ENCODE measurements around the gene MNX1.

The MNX1 gene

GRCh38 chr7:156985101-156985992 is 25.1 kb downstream of the MNX1 start:
- Histone ChIP-seq H3K9ac (ENCODE audit: low read length) (no peak overlapping the region), H3K27ac (ENCODE audit: low read depth, low read length) (no peak overlapping the region), H3K27me3 (ENCODE audit: control insufficient read depth, insufficient read depth, low read length) (no peaks in the 10 kb centered on the region)

GRCh38 chr7:156984174-156984891 is 26.1 kb downstream of the MNX1 start:
- H3K27me3 ChIP-seq (ENCODE audit: control insufficient read depth, insufficient read depth, low read length): no peaks in the 10 kb centered on the region
- H3K4me3 ChIP-seq (ENCODE audit: low read length): peak overlapping the region; percentile 42
- H3K4me1 ChIP-seq (ENCODE audit: control insufficient read depth, insufficient read depth, low read length): no peaks in the 10 kb centered on the region
- no peak overlapping the region for H3K27ac ChIP-seq (ENCODE audit: low read depth, low read length)
- no peaks in the 10 kb centered on the region for H3K36me3 ChIP-seq (ENCODE audit: control insufficient read depth, insufficient read depth, low read length)
- H3K9ac ChIP-seq (ENCODE audit: low read length): no peak overlapping the region

More at GRCh38 chr7:156985101-156985992, 25.1 kb downstream of the MNX1 start:
- no peaks in the 10 kb centered on the region for H3K4me1 ChIP-seq (ENCODE audit: control insufficient read depth, insufficient read depth, low read length)
- no peaks in the 10 kb centered on the region for H3K36me3 ChIP-seq (ENCODE audit: control insufficient read depth, insufficient read depth, low read length)
- no peak overlapping the region for H3K4me3 ChIP-seq (ENCODE audit: low read length)

DNA sequence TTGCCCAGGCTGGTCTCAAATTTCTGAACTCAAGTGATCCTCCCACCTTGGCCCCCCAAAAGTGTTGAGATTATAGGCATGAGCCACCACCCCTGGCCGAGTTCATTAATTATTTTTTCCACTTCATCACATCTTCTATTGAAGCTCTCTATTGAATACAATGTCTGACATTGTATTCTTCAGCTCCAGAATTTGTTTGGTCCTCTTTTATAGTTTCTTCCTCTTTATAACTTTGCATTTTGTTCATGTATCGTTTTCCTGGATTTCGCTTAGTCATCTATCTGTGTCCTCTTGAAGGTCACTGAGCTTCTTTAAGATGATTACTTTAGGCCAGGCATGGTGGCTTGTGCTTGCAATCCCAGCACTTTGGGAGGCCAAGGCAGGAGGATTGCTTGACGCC is 30.8 kb downstream of the MNX1 start:
- no peaks in the 10 kb centered on the region for H3K36me3 ChIP-seq (ENCODE audit: control insufficient read depth, insufficient read depth, low read length)

DNA sequence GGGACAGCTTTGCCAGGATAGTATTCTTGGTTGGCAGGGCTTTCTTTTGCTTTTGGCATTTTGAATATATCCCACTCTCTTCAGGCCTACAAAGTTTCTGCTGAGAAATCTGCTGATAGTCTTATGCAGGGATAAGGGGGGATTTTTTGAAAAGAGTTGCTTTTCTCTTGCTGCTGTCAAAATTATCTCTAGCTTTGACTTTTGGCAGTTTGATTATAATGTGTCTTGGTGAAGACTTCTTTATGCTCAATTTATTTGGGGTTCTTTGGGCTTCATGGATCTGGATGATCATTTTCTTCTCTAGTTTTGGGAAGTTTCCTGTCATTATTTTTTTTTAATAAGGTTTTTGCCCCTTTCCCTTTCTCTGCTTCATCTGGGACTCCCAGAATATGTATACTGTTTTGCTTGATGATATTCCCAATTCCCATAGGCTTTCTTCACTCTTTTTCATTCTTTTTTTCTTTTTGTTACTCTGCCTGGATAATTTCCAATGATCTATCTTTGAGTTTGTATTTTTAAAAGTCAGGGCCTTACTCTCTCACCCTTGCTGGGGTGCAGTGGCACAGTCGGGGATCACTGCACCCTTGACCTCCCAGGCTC is 31.4 kb downstream of the MNX1 start:
- Histone ChIP-seq H3K4me1 (ENCODE audit: control insufficient read depth, insufficient read depth, low read length) (no peaks in the 10 kb centered on the region), H3K4me3 (ENCODE audit: low read length) (no peak overlapping the region), H3K27ac (ENCODE audit: low read depth, low read length) (no peak overlapping the region), H3K27me3 (ENCODE audit: control insufficient read depth, insufficient read depth, low read length) (no peaks in the 10 kb centered on the region), H3K36me3 (ENCODE audit: control insufficient read depth, insufficient read depth, low read length) (no peaks in the 10 kb centered on the region), H3K9ac (ENCODE audit: low read length) (no peak overlapping the region)

More for the DNA sequence above, 30.8 kb downstream of the MNX1 start:
- Histone ChIP-seq H3K27ac (ENCODE audit: low read depth, low read length) (no peak overlapping the region), H3K9ac (ENCODE audit: low read length) (no peak overlapping the region), H3K27me3 (ENCODE audit: control insufficient read depth, insufficient read depth, low read length) (no peaks in the 10 kb centered on the region), H3K4me1 (ENCODE audit: control insufficient read depth, insufficient read depth, low read length) (no peaks in the 10 kb centered on the region), H3K4me3 (ENCODE audit: low read length) (no peak overlapping the region)

GRCh38 chr7:156975620-156976019 is 34.8 kb downstream of the MNX1 start:
- peaks cover 2% of the 10 kb centered on the region for H3K36me3 ChIP-seq (ENCODE audit: control insufficient read depth, insufficient read depth, low read length)
- H3K4me1 ChIP-seq (ENCODE audit: control insufficient read depth, insufficient read depth, low read length): no peaks in the 10 kb centered on the region
- H3K9ac ChIP-seq (ENCODE audit: low read length): no peak overlapping the region
- no peaks in the 10 kb centered on the region for H3K27me3 ChIP-seq (ENCODE audit: control insufficient read depth, insufficient read depth, low read length)
- no peak overlapping the region for H3K4me3 ChIP-seq (ENCODE audit: low read length)
- no peak overlapping the region for H3K27ac ChIP-seq (ENCODE audit: low read depth, low read length)

DNA sequence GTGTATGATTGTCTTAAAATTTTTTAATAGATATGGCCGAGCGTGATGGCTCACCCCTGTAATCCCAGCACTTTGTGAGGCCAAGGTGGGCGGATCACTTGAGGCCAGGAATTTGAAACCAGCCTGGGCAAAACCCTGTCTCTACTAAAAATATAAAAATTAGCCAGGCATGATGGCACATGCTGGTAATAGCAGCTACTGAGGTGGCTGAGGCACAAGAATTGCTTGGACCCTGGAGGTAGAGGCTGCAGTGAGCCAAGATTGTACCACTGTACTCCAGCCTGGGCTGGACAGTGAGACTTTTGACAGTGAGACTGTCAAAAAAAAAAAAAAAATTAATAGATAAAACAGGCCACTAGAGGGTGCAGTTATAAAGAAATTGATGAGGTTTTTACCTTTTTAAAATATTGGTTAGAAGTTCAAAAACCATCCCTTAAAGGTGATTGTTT is 40.5 kb downstream of the MNX1 start:
- Histone ChIP-seq H3K36me3 (ENCODE audit: control insufficient read depth, insufficient read depth, low read length) (peaks cover 18% of the 10 kb centered on the region), H3K9ac (ENCODE audit: low read length) (no peak overlapping the region), H3K4me3 (ENCODE audit: low read length) (no peak overlapping the region), H3K4me1 (ENCODE audit: control insufficient read depth, insufficient read depth, low read length) (no peaks in the 10 kb centered on the region), H3K27me3 (ENCODE audit: control insufficient read depth, insufficient read depth, low read length) (no peaks in the 10 kb centered on the region), H3K27ac (ENCODE audit: low read depth, low read length) (no peak overlapping the region)

GRCh38 chr7:156968183-156968582 is 42.3 kb downstream of the MNX1 start:
- H3K4me3 ChIP-seq (ENCODE audit: low read length): no peak overlapping the region
- H3K27ac ChIP-seq (ENCODE audit: low read depth, low read length): no peak overlapping the region
- H3K36me3 ChIP-seq (ENCODE audit: control insufficient read depth, insufficient read depth, low read length): peaks cover 23% of the 10 kb centered on the region
- no peaks in the 10 kb centered on the region for H3K27me3 ChIP-seq (ENCODE audit: control insufficient read depth, insufficient read depth, low read length)
- H3K9ac ChIP-seq (ENCODE audit: low read length): no peak overlapping the region
- H3K4me1 ChIP-seq (ENCODE audit: control insufficient read depth, insufficient read depth, low read length): no peaks in the 10 kb centered on the region

GRCh38 chr7:156966387-156966786 is 44.1 kb downstream of the MNX1 start:
- no peak overlapping the region for H3K4me3 ChIP-seq (ENCODE audit: low read length)
- H3K4me1 ChIP-seq (ENCODE audit: control insufficient read depth, insufficient read depth, low read length): no peaks in the 10 kb centered on the region
- no peaks in the 10 kb centered on the region for H3K27me3 ChIP-seq (ENCODE audit: control insufficient read depth, insufficient read depth, low read length)
- H3K27ac ChIP-seq (ENCODE audit: low read depth, low read length): no peak overlapping the region
- peaks cover 29% of the 10 kb centered on the region for H3K36me3 ChIP-seq (ENCODE audit: control insufficient read depth, insufficient read depth, low read length)
- H3K9ac ChIP-seq (ENCODE audit: low read length): no peak overlapping the region

- no peaks in the 10 kb centered on the region for H3K4me1 ChIP-seq (ENCODE audit: control insufficient read depth, insufficient read depth, low read length)
- no peaks in the 10 kb centered on the region for H3K27me3 ChIP-seq (ENCODE audit: control insufficient read depth, insufficient read depth, low read length)
- no peak overlapping the region for H3K27ac ChIP-seq (ENCODE audit: low read depth, low read length)
- H3K4me3 ChIP-seq (ENCODE audit: low read length): no peak overlapping the region
- peaks cover 40% of the 10 kb centered on the region for H3K36me3 ChIP-seq (ENCODE audit: control insufficient read depth, insufficient read depth, low read length)
- H3K9ac ChIP-seq (ENCODE audit: low read length): no peak overlapping the region
Observed at GRCh38 chr7:156964971-156965370, 45.5 kb downstream of the MNX1 start.

DNA sequence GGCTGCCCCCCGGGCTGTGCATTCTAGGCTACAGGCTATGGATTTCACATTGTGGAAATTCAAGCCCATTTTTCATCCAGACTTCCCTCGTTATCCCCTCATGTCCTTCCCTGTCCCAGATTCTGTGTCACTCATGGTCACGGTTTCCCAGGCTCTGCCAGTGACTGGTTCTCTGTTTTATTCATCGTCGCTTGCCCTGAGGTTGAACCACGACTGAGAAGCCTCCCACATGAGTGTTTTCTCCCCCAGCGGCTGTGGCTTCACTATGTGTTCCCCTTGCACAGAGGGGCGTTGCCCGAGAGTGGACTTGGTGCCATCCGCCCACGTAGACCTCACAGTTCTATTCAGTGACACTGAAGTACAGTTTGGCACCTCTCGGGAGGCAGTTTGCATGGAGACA is 47.0 kb downstream of the MNX1 start:
- Histone ChIP-seq H3K4me3 (ENCODE audit: low read length) (no peak overlapping the region), H3K4me1 (ENCODE audit: control insufficient read depth, insufficient read depth, low read length) (no peaks in the 10 kb centered on the region), H3K36me3 (ENCODE audit: control insufficient read depth, insufficient read depth, low read length) (peaks cover 40% of the 10 kb centered on the region), H3K9ac (ENCODE audit: low read length) (no peak overlapping the region), H3K27me3 (ENCODE audit: control insufficient read depth, insufficient read depth, low read length) (no peaks in the 10 kb centered on the region), H3K27ac (ENCODE audit: low read depth, low read length) (no peak overlapping the region)

DNA sequence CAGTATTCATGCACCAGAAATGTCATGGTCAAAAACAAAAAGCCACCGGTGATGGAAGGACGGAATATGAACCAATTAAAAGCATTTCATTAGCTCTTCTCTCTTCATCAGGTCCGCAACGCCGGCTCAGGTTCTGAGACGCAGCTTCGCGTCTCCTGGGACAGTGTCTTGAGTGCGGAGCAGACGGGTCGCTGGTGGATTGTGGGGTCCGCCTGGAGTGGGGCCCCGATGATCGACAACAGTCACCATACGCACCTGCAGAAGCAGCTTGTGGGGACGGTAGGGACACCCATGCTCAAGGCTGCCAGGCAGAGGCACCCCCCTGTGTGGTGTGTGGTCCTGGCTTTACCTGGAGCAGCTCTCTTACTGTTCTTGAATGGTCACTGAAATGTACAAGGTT is 47.6 kb downstream of the MNX1 start:
- H3K36me3 ChIP-seq (ENCODE audit: control insufficient read depth, insufficient read depth, low read length): peaks cover 39% of the 10 kb centered on the region
- no peak overlapping the region for H3K4me3 ChIP-seq (ENCODE audit: low read length)
- no peak overlapping the region for H3K9ac ChIP-seq (ENCODE audit: low read length)
- H3K27me3 ChIP-seq (ENCODE audit: control insufficient read depth, insufficient read depth, low read length): no peaks in the 10 kb centered on the region
- no peaks in the 10 kb centered on the region for H3K4me1 ChIP-seq (ENCODE audit: control insufficient read depth, insufficient read depth, low read length)
- H3K27ac ChIP-seq (ENCODE audit: low read depth, low read length): no peak overlapping the region

GRCh38 chr7:156962145-156962544 is 48.3 kb downstream of the MNX1 start:
- H3K27me3 ChIP-seq (ENCODE audit: control insufficient read depth, insufficient read depth, low read length): no peaks in the 10 kb centered on the region
- H3K9ac ChIP-seq (ENCODE audit: low read length): no peak overlapping the region
- H3K27ac ChIP-seq (ENCODE audit: low read depth, low read length): no peak overlapping the region
- peaks cover 38% of the 10 kb centered on the region for H3K36me3 ChIP-seq (ENCODE audit: control insufficient read depth, insufficient read depth, low read length)
- H3K4me3 ChIP-seq (ENCODE audit: low read length): no peak overlapping the region
- H3K4me1 ChIP-seq (ENCODE audit: control insufficient read depth, insufficient read depth, low read length): no peaks in the 10 kb centered on the region

Data from rectal smooth muscle tissue (tissue), 1 donor.